Measurements from ENCODE around the gene LSAMP. TPM values are rescaled to one million over a fixed set of nuclear protein-coding genes. Genes with fewer than 3 reads are reported as not detected.

The LSAMP gene
- total and polyA plus RNA-seq, 2 experiments from 2014 or later = 2.0 to 2.9 TPM

DNA sequence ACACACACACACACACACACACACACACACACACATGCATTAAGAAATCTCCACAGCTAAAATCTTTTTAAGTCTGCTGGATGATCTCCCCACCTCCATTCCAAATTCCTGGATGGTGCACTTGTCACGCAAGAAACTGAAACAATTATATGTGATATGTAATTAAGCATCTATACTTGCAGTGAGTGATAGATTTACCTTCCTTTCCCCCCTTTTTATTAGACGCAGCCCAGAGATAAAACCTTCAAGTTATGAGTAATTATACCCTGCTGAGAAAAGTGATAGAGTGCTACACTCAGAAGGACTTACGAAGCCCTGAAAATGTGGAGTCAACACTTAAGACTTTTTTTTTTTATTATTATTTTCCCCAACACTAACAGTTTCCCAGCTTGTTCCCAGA, 255.2 kb downstream of the LSAMP start (continued):
- TF ChIP-seq ETS1 (IDR thresholded peaks at IDR 0.05) (no peak), NANOG (IDR thresholded peaks at IDR 0.05; ENCODE audit: borderline replicate concordance) (no peak), POLR2AphosphoS5 (IDR thresholded peaks at IDR 0.05; ENCODE audit: low read depth) (no peak), EZH2 (IDR thresholded peaks at IDR 0.05; ENCODE audit: low read depth, unreplicated experiment) (no peak)

GRCh38 chr3:116188231-116188785, 257.0 kb downstream of the LSAMP start:
- no peak overlapping the region for H3K27ac Mint-ChIP-seq
- H3K4me1 Mint-ChIP-seq = peaks cover 4% of the 10 kb centered on the region; the same call in 2 of the 3 replicates
- Histone ChIP-seq H3K79me2 (replicated peaks; ENCODE audit: insufficient read depth) (no peaks in the 10 kb centered on the region), H3K27ac (ENCODE audit: low read depth) (no peak overlapping the region), H3K36me3 (ENCODE audit: insufficient read depth) (no peaks in the 10 kb centered on the region), H2AFZ (no peak overlapping the region), H3K4me1 (ENCODE audit: insufficient read depth) (0 out of 2 replicates have a peak, but pooled peaks cover 3% of the 10 kb centered on the region), H3K4me2 (no peak overlapping the region), H3K9me2 (ENCODE audit: insufficient read depth) (no peaks in the 10 kb centered on the region; the same call in 1 of the 2 replicates), H4K20me1 (replicated peaks; ENCODE audit: insufficient read depth) (no peaks in the 10 kb centered on the region), H3F3A (replicated peaks; ENCODE audit: low read depth) (no peaks in the 10 kb centered on the region), H3K4me3 (no peak overlapping the region), H3K27me3 (ENCODE audit: insufficient read depth) (no peaks in the 10 kb centered on the region)
- no peaks in the 10 kb centered on the region for H3K36me3 Mint-ChIP-seq (ENCODE audit: low read depth)
- no peaks in the 10 kb centered on the region for H3K9me3 Mint-ChIP-seq
- no peak for DNase-seq (ENCODE audit: low spot score)
- no peak for ATAC-seq
- no peak overlapping the region for H3K4me3 Mint-ChIP-seq
- H3K27me3 Mint-ChIP-seq (ENCODE audit: insufficient read depth, low read depth, poor library complexity) = peaks cover 4% of the 10 kb centered on the region
- no peak for TF ChIP-seq ZNF462 (CRISPR knock-in tag; IDR thresholded peaks at IDR 0.05)
- no peak for TF ChIP-seq ZNF114 (CRISPR knock-in tag; IDR thresholded peaks at IDR 0.05)
